GM19023 (cell line): ENCODE results near the gene SENP6.
"Not testable (repeated sequence)": the region's sequence is repeated elsewhere in the genome, so short reads cannot be mapped to it uniquely, and the experiment has no call there.

Experiments used
- ATAC-seq: cut with Tn5 transposase; IDR thresholded peaks from one replicate; pipeline ENCODE4 v1.9.1; 2021; ENCODE audit warnings: mild to moderate bottlenecking, moderate library complexity; ENCODE audit not compliant: unreplicated experiment

Gene SENP6

GRCh38 chr6:75656479-75656878 lies 54.8 kb downstream of the SENP6 start:
- ATAC-seq: no peak

DNA sequence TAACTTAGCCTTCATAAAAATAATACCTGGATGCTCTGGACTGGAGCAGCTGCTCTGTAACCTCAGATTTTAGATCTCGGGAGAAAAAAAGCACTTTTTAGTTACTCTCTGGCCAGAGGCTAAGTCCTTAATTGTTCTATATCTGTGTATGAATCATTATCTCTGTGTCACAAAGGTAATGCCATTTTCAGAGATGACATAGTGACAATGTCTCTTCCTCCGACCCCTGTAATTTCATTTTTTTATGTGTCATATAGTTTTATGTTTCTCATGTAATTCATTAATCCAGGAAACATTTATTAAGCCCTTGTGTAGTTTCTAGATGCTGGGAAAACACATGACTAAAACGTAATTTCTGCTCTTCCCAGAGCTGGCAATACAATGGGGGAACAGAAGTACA lies 55.6 kb downstream of the SENP6 start:
- ATAC-seq: no peak

DNA sequence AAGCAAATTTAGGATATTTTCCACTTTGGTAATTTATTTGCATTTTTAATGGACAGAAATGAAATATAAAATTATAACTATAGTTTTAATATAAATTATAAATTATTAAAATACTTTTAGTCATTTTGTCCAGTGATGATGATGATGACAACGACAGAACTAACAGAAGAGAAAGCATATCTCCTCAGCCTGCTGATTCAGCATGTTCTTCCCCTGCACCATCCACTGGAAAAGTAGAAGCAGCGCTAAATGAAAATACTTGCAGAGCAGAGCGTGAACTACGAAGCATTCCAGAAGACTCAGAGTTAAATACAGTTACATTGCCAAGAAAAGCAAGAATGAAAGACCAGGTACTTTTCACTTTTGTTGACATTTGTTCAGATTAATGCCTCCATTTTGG lies 64.9 kb downstream of the SENP6 start:
- no peak for ATAC-seq

DNA sequence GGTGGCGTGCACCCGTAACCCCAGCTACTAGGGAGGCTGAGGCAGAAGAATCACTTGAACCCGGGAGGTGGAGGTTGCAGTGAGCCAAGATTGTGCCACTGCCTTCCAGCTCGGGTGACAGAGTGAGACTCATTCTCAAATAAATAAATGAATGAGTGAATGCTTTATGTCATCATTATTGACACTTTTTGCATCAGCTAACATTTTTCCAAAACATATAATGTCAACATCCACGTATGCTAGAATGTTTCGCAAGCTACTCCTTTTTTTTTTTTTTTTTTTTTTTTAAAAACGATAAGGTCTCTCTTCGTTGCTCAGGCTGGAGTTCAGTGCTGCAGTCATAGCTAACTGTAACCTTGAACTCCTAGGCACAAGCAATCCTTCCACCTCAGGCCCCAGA lies 72.2 kb downstream of the SENP6 start:
- ATAC-seq: no peak

- no peak for ATAC-seq
Observed at GRCh38 chr6:75676377-75676776, 74.7 kb downstream of the SENP6 start.

- ATAC-seq: not testable (repeated sequence)
Observed at GRCh38 chr6:75682548-75682947, 80.9 kb downstream of the SENP6 start.

DNA sequence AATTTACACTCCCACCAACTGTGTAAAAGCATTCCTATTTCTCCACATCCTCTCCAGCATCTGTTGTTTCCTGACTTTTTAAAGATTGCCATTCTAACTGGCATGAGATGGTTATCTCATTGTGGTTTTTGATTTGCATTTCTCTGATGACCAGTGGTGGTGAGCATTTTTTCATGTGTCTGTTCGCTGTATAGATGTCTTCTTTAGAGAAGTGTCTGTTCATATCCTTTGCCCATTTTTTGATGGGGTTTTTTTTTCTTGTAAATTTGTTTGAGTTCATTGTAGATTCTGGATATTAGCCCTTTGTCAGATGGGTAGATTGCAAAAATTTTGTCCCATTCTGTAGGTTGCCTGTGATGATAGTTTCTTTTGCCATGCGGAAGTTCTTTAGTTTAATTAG lies 81.3 kb downstream of the SENP6 start:
- not testable (repeated sequence) for ATAC-seq

- ATAC-seq: not testable (repeated sequence)
Observed at GRCh38 chr6:75687535-75687934, 85.9 kb downstream of the SENP6 start.

GRCh38 chr6:75687937-75688336 lies 86.3 kb downstream of the SENP6 start:
- not testable (repeated sequence) for ATAC-seq

- no peak for ATAC-seq
Observed at GRCh38 chr6:75689576-75689975, 87.9 kb downstream of the SENP6 start.

DNA sequence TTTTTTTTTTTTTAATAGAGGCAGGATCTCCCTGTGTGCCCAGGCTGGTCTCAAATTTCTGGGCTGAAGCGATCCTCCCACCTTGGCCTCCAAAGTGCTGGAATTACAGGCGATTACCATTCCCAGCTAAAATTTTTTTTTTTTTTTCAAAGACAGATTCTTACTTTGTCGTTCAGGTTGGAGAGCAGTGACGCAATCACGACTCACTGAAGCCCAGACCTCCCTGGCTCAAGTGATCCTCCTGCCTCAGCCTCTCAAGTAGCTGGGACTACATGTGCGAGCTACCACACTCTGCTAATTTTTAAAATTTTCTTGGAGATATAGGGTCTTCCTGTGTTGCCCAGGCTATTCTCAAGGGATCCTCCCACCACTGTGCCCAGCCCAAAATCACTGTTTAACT lies 89.3 kb downstream of the SENP6 start:
- ATAC-seq: no peak

- ATAC-seq: no peak
Observed at GRCh38 chr6:75693534-75693933, 91.9 kb downstream of the SENP6 start.

DNA sequence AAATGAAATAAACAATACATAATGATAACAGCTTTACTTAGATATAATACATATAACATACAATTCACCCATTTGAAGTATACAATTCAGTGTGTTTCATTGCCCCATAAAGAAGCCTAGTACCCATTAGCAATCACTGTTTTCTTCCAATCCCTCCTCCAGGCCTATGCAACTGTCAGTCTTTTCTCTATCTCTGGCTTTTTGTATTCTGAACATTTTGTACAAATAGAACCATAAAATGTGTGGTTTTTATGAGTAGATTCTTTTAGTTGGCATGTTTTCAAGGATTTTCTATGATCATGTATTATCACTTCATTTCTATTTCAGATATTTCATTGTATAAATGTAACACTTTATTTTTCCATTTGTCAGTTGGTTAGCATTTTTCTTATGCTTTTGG lies 92.7 kb downstream of the SENP6 start:
- ATAC-seq: no peak

DNA sequence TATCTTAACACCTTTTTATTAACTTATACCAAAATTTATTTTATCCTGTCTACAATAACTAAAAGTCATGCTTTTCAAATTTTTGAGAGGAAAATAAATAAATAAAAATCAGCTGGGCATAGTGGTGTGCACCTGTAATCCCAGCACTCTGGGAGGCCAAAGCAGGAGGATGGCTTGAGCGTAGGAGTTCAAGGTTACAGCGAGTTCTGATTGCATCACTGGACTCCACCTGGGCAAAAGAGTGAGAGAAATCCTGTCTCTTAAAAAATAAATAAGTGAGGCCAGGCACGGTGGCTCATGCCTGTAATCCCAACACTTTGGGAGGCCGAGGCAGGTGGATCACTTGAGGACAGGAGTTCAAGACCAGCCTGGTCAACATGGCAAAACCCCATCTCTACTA lies 106.7 kb downstream of the SENP6 start:
- ATAC-seq: not testable (repeated sequence)

GRCh38 chr6:75711173-75711572 lies 109.5 kb downstream of the SENP6 start:
- ATAC-seq: no peak

GRCh38 chr6:75719133-75719532 lies 117.5 kb downstream of the SENP6 start:
- ATAC-seq: no peak

DNA sequence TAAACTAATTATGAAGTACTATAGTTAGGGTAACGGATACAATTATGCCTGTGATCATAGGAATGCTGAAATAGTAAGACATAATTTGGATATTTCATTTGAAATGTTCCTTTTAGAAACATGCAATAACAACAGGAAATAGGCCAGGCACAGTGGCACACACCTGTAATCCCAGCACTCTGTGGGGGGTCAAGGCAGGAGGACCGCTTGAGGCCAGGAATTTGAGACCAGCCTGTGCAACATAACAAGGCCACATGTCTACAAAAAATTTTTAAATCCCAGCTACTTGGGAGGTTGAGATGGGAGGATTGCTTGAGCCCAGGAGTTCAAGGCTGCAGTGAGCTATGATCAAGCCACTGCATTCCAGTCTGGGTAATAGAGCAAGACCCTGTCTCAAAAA lies 121.7 kb downstream of the SENP6 start:
- no peak for ATAC-seq

- ATAC-seq: no peak
Observed at GRCh38 chr6:75727206-75727605, 125.5 kb downstream of the SENP6 start.

DNA sequence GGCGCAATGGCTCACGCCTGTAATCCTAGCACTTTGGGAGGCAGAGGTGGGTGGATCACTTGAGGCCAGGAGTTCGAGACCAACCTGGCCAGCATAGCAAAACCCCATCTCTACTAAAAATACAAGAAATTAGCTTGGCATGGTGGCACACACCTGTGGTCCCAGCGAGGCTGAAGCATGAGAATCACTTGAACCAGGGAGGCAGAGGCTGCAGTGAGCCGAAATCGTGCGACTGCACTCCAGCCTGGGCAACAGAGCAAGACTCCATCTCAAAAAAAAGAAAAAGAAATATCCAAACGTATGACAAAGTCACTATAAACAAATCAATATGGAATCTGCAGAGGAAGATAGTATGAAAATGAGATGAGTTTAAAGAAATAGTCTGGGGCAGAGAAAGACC lies 129.3 kb downstream of the SENP6 start:
- not testable (repeated sequence) for ATAC-seq

DNA sequence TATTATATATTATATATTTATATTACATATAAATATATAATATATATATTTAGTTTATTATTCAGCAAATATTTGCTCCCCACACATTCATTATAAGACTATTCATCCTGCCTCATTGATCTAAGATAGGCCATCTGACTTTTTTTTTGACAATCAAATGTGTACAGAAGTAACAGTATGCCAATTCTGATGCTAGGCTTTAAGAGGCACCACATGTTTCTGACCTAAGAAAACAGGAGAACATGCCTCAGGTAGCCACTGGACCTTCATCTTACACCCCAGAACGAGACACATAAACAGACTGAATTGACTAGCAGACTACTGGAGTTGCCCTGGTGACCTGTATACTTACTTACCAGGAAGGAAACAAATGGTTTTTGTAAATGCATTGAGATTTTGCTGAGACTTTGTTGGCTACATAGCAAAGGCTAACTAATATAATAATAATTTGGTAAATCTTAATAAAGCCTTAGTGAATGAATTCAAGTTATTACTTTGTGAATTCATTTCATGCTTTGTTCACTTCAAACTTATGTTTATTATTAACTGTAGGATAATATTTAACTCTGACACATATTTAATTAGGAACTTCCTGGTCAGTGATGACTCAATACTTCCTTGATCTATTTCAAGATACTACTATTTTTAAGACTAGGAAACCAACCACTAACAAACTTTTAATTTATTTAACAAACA lies 134.0 kb downstream of the SENP6 start:
- ATAC-seq: peak; percentile 69

DNA sequence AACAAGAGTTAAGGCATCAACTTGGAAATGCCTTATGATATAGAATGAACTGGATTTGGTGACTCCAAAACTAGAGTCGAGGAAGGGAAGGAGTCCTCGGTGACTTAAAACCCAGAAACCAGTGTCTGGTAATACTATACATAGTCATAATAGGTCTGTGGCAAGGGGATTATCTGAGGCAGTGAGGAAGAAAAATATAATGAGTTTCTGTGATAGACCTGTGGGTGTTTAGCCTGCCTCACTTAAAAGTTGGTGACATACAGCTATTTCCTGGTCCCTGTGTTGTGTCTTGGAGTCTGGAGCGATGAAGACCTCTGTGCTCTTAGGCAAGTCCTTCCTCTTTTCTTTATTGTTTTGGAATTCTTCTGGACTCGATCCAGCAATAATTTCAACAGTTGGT lies 142.3 kb downstream of the SENP6 start:
- no peak for ATAC-seq

DNA sequence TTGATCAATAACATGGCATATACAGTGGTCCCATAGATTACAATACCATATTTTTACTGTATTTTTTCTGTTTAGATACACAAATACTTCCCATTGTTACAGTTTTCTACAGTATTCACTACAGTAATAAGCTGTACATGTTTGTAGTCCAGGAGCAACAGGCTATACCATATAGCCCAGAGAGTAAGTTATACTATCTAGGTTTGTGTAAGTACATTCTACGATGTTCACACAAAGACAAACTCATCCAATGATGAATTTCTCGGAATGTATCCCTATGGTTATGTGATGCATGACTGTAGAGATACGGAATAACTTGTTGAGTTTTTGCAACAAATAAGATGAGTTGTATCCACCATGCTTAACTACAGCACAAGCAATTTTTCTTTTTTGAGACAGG lies 143.7 kb downstream of the SENP6 start:
- ATAC-seq: no peak

- ATAC-seq: no peak
Observed at GRCh38 chr6:75746221-75746620, 144.5 kb downstream of the SENP6 start.
